A673 (cell line): Measurements from ENCODE around the gene ARHGAP30.

Experiments used
- EZH2 ChIP-seq: fragments of 200-600 bp; sonication (generic); IDR thresholded peaks from 2 replicates; pipeline ENCODE4 v1.6.1; 2017; ENCODE audit warnings: borderline replicate concordance, low read depth, mild to moderate bottlenecking, mixed read lengths, antibody characterized with exemption, low read length; ENCODE audit not compliant: poor library complexity, severe bottlenecking
- TF ChIP-seq, protein P1 (sequence below): fragments of 300-800, 200-600 bp; sonication (generic); conservative IDR thresholded peaks from 2 replicates; pipeline ENCODE4 v1.5.1; 2017; ENCODE audit warnings: low read depth, mild to moderate bottlenecking, antibody characterized with exemption, low read length, moderate library complexity, mixed read lengths

DNA sequence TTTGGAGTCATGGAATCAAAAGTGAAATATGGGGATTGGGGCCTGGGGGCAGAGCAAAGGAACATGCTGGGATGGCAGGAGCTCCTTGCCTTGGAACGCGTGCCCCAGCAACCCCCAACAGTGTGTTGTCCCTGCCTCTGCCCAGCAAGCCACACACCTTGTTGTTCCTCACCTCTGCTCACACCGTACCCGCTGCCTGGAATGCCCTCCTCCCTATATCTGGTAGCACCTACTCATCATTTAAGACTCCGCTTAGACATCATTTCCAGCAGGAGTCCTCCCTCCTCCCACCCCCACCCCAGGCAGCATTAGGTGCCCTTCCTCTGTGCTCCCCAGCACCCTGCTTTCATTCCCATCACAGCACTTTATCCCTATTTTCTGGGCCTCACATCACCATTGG lies 11.8 kb upstream of the ARHGAP30 start:
- TF ChIP-seq, protein P1, sequence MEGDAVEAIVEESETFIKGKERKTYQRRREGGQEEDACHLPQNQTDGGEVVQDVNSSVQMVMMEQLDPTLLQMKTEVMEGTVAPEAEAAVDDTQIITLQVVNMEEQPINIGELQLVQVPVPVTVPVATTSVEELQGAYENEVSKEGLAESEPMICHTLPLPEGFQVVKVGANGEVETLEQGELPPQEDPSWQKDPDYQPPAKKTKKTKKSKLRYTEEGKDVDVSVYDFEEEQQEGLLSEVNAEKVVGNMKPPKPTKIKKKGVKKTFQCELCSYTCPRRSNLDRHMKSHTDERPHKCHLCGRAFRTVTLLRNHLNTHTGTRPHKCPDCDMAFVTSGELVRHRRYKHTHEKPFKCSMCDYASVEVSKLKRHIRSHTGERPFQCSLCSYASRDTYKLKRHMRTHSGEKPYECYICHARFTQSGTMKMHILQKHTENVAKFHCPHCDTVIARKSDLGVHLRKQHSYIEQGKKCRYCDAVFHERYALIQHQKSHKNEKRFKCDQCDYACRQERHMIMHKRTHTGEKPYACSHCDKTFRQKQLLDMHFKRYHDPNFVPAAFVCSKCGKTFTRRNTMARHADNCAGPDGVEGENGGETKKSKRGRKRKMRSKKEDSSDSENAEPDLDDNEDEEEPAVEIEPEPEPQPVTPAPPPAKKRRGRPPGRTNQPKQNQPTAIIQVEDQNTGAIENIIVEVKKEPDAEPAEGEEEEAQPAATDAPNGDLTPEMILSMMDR = no peak
- no peak for TF ChIP-seq EZH2
